ENCODE results near the gene DLD.

DNA sequence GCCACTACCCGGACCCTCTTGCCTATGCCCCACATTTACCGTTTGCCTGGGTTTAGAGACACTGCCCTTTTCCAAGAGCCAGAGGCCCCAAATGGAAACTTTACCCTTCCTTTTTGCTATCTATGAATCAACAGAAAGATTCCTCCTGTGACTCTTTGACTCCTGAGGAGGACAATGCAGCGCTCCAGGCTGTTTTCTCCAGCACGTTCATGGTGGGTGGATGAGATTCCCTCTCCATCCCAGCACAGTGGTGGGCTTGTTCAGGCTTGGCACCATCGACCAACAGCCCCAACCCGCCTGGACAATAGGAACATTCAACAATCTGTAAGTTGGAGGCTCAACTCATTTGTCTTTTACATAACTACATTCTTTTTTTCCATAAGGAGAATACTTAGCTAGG, 55.9 kb downstream of the DLD start:
- TF ChIP-seq, protein P1, sequence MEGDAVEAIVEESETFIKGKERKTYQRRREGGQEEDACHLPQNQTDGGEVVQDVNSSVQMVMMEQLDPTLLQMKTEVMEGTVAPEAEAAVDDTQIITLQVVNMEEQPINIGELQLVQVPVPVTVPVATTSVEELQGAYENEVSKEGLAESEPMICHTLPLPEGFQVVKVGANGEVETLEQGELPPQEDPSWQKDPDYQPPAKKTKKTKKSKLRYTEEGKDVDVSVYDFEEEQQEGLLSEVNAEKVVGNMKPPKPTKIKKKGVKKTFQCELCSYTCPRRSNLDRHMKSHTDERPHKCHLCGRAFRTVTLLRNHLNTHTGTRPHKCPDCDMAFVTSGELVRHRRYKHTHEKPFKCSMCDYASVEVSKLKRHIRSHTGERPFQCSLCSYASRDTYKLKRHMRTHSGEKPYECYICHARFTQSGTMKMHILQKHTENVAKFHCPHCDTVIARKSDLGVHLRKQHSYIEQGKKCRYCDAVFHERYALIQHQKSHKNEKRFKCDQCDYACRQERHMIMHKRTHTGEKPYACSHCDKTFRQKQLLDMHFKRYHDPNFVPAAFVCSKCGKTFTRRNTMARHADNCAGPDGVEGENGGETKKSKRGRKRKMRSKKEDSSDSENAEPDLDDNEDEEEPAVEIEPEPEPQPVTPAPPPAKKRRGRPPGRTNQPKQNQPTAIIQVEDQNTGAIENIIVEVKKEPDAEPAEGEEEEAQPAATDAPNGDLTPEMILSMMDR (IDR thresholded peaks at IDR 0.05; ENCODE audit: borderline replicate concordance, extremely low read depth, low read length, poor library complexity, severe bottlenecking) = no peak
- no peak for TF ChIP-seq EZH2 (IDR thresholded peaks at IDR 0.05; ENCODE audit: borderline replicate concordance, low read depth, low read length, severe bottlenecking)

Data from DND-41 (cell line).